K562 (cell line): ENCODE measurements around the gene CELSR1. TPM values are rescaled to one million over a fixed set of nuclear protein-coding genes. Genes with fewer than 3 reads are reported as not detected.
A peak's percentile ranks its signal among the peaks of the same experiment; 100 is the strongest.

ENCODE experiments used
- E2F6 ChIP-seq, 2 experiments: IDR thresholded peaks; 2 replicates each; pipeline ENCODE4 v1.6.1; 2011; ENCODE audit warnings: borderline replicate concordance in 1 of 2, control low read depth in 1 of 2, low read depth in 1 of 2, low read length in 1 of 2, mild to moderate bottlenecking in 1 of 2, mixed read lengths in 1 of 2, moderate library complexity in 1 of 2; ENCODE audit not compliant: insufficient read depth in 1 of 2, insufficient read length in 1 of 2, poor library complexity in 1 of 2, severe bottlenecking in 1 of 2; ENCODE audit errors: extremely low read depth in 1 of 2
- ILF3 ChIP-seq: fragments of 450-650 bp; IDR thresholded peaks from 2 replicates; pipeline ENCODE4 v1.6.1; 2018; ENCODE audit warnings: antibody characterized with exemption, mild to moderate bottlenecking, moderate library complexity, borderline replicate concordance
- IRF9 ChIP-seq: fragments of 450-650 bp; IDR thresholded peaks from 2 replicates; pipeline ENCODE4 v1.6.1; 2016; ENCODE audit warnings: missing biosample characterization, missing genetic modification characterization
- MAFK ChIP-seq: IDR thresholded peaks from 2 replicates; pipeline ENCODE4 v1.6.1; 2011; ENCODE audit warnings: low read length, improper control_type of control experiment
- MEF2A ChIP-seq: IDR thresholded peaks from 2 replicates; pipeline ENCODE4 v1.6.1; 2011; ENCODE audit warnings: low read depth, mild to moderate bottlenecking, low read length, moderate library complexity; ENCODE audit not compliant: control insufficient read depth
- MTA3 ChIP-seq: fragments of 450-650 bp; formaldehyde crosslinking; IDR thresholded peaks from 2 replicates; pipeline ENCODE4 v1.6.1; 2017; ENCODE audit warnings: mild to moderate bottlenecking, borderline replicate concordance
- NFXL1 ChIP-seq: fragments of 450-650 bp; formaldehyde crosslinking; IDR thresholded peaks from 2 replicates; pipeline ENCODE4 v1.4.0; 2021; ENCODE audit warnings: mild to moderate bottlenecking
- TAF7 ChIP-seq: fragments of 450-650 bp; IDR thresholded peaks from 2 replicates; pipeline ENCODE4 v1.6.1; 2016; ENCODE audit warnings: missing genetic modification characterization, missing compliant biosample characterization
- ZHX1 ChIP-seq: fragments of 150-350 bp; conservative IDR thresholded peaks from 2 replicates; pipeline ENCODE4 v1.6.1; 2014; ENCODE audit warnings: low read length
- ZNF551 ChIP-seq: fragments of 250-450 bp; sonication (Bioruptor Pico); IDR thresholded peaks from 2 replicates; pipeline ENCODE4 v1.5.0; 2021; ENCODE audit warnings: mild to moderate bottlenecking, moderate library complexity
- ZNF740 ChIP-seq, 3 experiments: fragments of 200-800 bp in 1 of 3; sonication (Bioruptor generic) in 1 of 3; sonication (generic) in 1 of 3; formaldehyde crosslinking in 1 of 3; IDR thresholded peaks; 2 replicates each; pipeline versions ENCODE4 v1.6.1 to v1.8.0; 2016 to 2022; ENCODE audit warnings: mild to moderate bottlenecking in 2 of 3, missing compliant biosample characterization in 2 of 3, missing genetic modification characterization in 2 of 3, missing genetic modification reagents in 1 of 3
- ZNF77 ChIP-seq: fragments of 250-450 bp; sonication (Bioruptor Pico); IDR thresholded peaks from 2 replicates; pipeline ENCODE4 v1.5.0; 2020
- polyA plus RNA-seq, 8 experiments: library from polyadenylated mRNA; depleted of rRNA in 4 of 8; stranded (reverse) in 5 of 8; unstranded in 3 of 8; fragments of >200 nt; fragmentation: Nextera tagmentation in 2 of 8; fragmentation: Illumina TruSeq in 1 of 8; extraction: Ambion mirVana in 2 of 8; extraction: Trizol in 1 of 8; gene quantifications; 2 replicates each; pipeline versions ENCODE4 v1.2.1 to v1.2.3, GENCODE V29; 2011 to 2014; ENCODE audit warnings: inconsistent platforms in 1 of 8, missing spikeins in 1 of 8
- total RNA-seq, 7 experiments: library from RNA; depleted of rRNA in 6 of 7; stranded (reverse); fragments of >200 nt in 6 of 7; fragmentation: Illumina TruSeq in 2 of 7; extraction: Trizol in 2 of 7; gene quantifications; 2 replicates each; pipeline versions ENCODE4 v1.2.1 to v1.2.3, GENCODE V29; 2011 to 2021; ENCODE audit warnings: low replicate concordance in 1 of 7

Gene CELSR1
- total and polyA plus RNA-seq, 9 of the 15 experiments (the other 6 are each of a cell fraction or from before 2014, with no cell fraction given), result under 0.01 to 0.09 TPM; not detected in 7

- TF ChIP-seq ILF3, result no peak
- no peak for TF ChIP-seq ZNF77 (CRISPR knock-in tag)
- TF ChIP-seq NFXL1 (CRISPR knock-in tag), result no peak
- no peak; the same call in 1 of the 2 replicates for TF ChIP-seq MTA3
- TF ChIP-seq TAF7 (tag), result no peak
- no peak for TF ChIP-seq MEF2A
- no peak for TF ChIP-seq ZNF740 (CRISPR knock-in tag; IDR thresholded peaks at IDR 0.05)
- no peak for TF ChIP-seq ZNF740 (tag; IDR thresholded peaks at IDR 0.05)
- TF ChIP-seq MAFK, result no peak
- no peak for TF ChIP-seq ZHX1
- no peak for TF ChIP-seq IRF9
- no peak for TF ChIP-seq ZNF551 (CRISPR knock-in tag)
- peak in 1 of 2 experiments; percentile 19 for TF ChIP-seq E2F6 (IDR thresholded peaks at IDR 0.05; ENCODE audit: borderline replicate concordance in 1 of 2, extremely low read depth in 1 of 2, insufficient read depth in 1 of 2, insufficient read length in 1 of 2, low read depth in 1 of 2, low read length in 1 of 2, poor library complexity in 1 of 2, severe bottlenecking in 1 of 2)
Observed at GRCh38 chr22:46390652-46391301, 146.6 kb downstream of the CELSR1 start (continued).
